ENCODE measurements around the gene PTPRA. TPM values are rescaled to one million over a fixed set of nuclear protein-coding genes. Genes with fewer than 3 reads are reported as not detected.

PTPRA gene
- total RNA-seq, 1 experiment from 2014 or later = 45.2 TPM

DNA sequence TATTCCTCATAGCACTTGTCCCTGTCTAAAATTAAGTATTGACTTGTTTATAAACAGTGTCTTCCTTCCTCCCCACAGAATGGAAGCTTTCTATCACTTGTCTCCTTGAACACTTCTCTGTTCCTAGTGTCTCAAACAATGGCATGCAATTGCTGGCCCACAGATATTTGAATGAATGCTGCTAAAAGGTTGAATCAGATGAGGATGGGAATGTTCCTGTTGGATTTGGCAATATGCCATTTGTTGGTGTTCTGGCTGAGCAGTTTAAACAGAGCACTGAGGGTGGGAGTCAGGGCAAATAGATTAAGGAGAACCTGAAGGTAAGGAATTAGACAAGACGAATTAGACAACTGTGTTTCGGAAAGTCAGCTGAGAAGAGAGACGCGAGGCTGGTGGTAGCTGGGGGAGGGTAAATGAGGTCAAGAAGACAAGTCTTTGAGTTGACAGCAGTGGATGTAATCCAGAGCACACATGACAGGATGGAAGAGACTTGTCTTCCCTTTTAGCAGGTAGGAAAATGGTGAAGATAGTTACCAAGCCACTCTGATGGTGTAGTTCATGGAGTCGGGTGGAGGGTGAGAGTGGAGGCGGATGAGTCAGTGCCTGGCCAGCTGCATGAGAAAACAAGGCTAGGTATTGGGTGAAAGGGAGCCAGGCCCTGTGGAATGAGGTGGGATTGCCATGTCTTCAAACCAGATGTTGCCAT, 111.8 kb downstream of the PTPRA start:
- no peak overlapping the region for H3K23ac ChIP-seq (ENCODE audit: insufficient read length, low read depth, low read length)
- H3K79me1 ChIP-seq (ENCODE audit: insufficient read depth, low read depth, low read length, poor library complexity, severe bottlenecking) = no peaks in the 10 kb centered on the region
- no CpG with 5 or more reads among the region's 6 CpGs for WGBS (ENCODE audit: extremely low coverage, insufficient read length, low lambda C conversion rate)
- no peak for DNase-seq
- no peak overlapping the region for H3K9ac ChIP-seq (ENCODE audit: extremely low read depth, insufficient read length, low read length)
- H3K4me2 ChIP-seq (ENCODE audit: insufficient read depth, insufficient read length, low read length) = no peak overlapping the region
- Mint-ChIP-seq H3K4me1 (no peaks in the 10 kb centered on the region), H3K27me3 (ENCODE audit: low read depth) (no peaks in the 10 kb centered on the region), H3K4me3 (no peak overlapping the region), H3K27ac (no peak overlapping the region), H3K36me3 (ENCODE audit: insufficient read depth in 1 of 3, low read depth in 3 of 3) (peaks cover 10 to 35% (median 14%) of the 10 kb centered on the region in 3 experiments; a peak in 6 of 7 replicates), H3K9me3 (no peaks in the 10 kb centered on the region)
- H4K91ac ChIP-seq (ENCODE audit: insufficient read length, low read depth, low read length) = no peak overlapping the region
- no peak overlapping the region for H2AFZ ChIP-seq (ENCODE audit: low read length)
- H3K14ac ChIP-seq (ENCODE audit: insufficient read depth, low read length) = no peak overlapping the region
- no peak overlapping the region for H2BK5ac ChIP-seq (ENCODE audit: insufficient read length, low read length)
- H3K27ac ChIP-seq (ENCODE audit: insufficient read length, low read depth, low read length) = no peak overlapping the region
- no peak overlapping the region for H2BK20ac ChIP-seq (ENCODE audit: low read depth, low read length, poor library complexity, severe bottlenecking)
- H3K4me1 ChIP-seq (ENCODE audit: insufficient read depth, low read length) = no peaks in the 10 kb centered on the region
- H2BK12ac ChIP-seq (ENCODE audit: insufficient read length, low read depth, low read length) = no peak overlapping the region
- H2BK15ac ChIP-seq (ENCODE audit: low read depth, low read length) = no peak overlapping the region
- no peak overlapping the region for H2BK120ac ChIP-seq (ENCODE audit: low read depth, low read length, poor library complexity, severe bottlenecking)
- no peak overlapping the region for H3K56ac ChIP-seq (ENCODE audit: insufficient read length, low read depth, low read length)
- H4K8ac ChIP-seq (replicated peaks; ENCODE audit: insufficient read length, low read depth, low read length) = no peak overlapping the region
- no peaks in the 10 kb centered on the region for H3K27me3 ChIP-seq (ENCODE audit: insufficient read depth, low read length)
- no peaks in the 10 kb centered on the region for H3K23me2 ChIP-seq (ENCODE audit: insufficient read length, low read depth, low read length, poor library complexity, severe bottlenecking)
- H3K18ac ChIP-seq (ENCODE audit: insufficient read length, low read depth, low read length) = no peak overlapping the region
- H2AK5ac ChIP-seq (ENCODE audit: insufficient read length, low read length) = no peak overlapping the region
- no peak overlapping the region for H3T11ph ChIP-seq (ENCODE audit: low read length)
- no peak overlapping the region for H4K5ac ChIP-seq (ENCODE audit: insufficient read length, low read depth, low read length)
- TF ChIP-seq, protein P1, sequence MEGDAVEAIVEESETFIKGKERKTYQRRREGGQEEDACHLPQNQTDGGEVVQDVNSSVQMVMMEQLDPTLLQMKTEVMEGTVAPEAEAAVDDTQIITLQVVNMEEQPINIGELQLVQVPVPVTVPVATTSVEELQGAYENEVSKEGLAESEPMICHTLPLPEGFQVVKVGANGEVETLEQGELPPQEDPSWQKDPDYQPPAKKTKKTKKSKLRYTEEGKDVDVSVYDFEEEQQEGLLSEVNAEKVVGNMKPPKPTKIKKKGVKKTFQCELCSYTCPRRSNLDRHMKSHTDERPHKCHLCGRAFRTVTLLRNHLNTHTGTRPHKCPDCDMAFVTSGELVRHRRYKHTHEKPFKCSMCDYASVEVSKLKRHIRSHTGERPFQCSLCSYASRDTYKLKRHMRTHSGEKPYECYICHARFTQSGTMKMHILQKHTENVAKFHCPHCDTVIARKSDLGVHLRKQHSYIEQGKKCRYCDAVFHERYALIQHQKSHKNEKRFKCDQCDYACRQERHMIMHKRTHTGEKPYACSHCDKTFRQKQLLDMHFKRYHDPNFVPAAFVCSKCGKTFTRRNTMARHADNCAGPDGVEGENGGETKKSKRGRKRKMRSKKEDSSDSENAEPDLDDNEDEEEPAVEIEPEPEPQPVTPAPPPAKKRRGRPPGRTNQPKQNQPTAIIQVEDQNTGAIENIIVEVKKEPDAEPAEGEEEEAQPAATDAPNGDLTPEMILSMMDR (conservative IDR thresholded peaks at IDR 0.05) = no peak
- H3K4ac ChIP-seq (ENCODE audit: low read depth, low read length) = no peak overlapping the region
- H4K20me1 ChIP-seq (ENCODE audit: control insufficient read depth, insufficient read depth, insufficient read length) = no peaks in the 10 kb centered on the region
- no peaks in the 10 kb centered on the region for H3K79me2 ChIP-seq (ENCODE audit: insufficient read depth, low read length)
- no peaks in the 10 kb centered on the region for H3K9me3 ChIP-seq (ENCODE audit: control insufficient read depth, low read depth, low read length)
